Gastroesophageal sphincter (tissue), 4 donors: ENCODE data around the gene FNDC11. TPM values are rescaled to one million over a fixed set of nuclear protein-coding genes. Genes with fewer than 3 reads are reported as not detected.

Source experiments
- ATAC-seq: fragments of 150-250 bp; one replicate; pipeline ENCODE4 v1.9.1; 2016; ENCODE audit warnings: mild to moderate bottlenecking, moderate library complexity
- H3K27ac ChIP-seq, 4 donors: fragments of 200-600 bp; sonication (generic) in 3 of 4; 1 replicate in 3 of 4; 2 replicates in 1 of 4; pipeline ENCODE4 v1.5.1; 2016 to 2019
- H3K27me3 ChIP-seq: fragments of 200-600 bp; sonication (generic); one replicate; pipeline ENCODE4 v1.5.1; 2019
- H3K36me3 ChIP-seq, 2 donors: fragments of 200-600 bp; sonication (generic); one replicate each; pipeline ENCODE4 v1.5.1; 2019; ENCODE audit warnings: control low read depth in 1 of 2
- H3K4me1 ChIP-seq, 3 donors: fragments of 200-600 bp; sonication (generic); 1 replicate in 2 of 3; 2 replicates in 1 of 3; pipeline ENCODE4 v1.5.1; 2016 to 2019; ENCODE audit warnings: control low read depth in 2 of 3
- H3K4me3 ChIP-seq, 2 donors: fragments of 200-600 bp; sonication (generic); one replicate each; pipeline ENCODE4 v1.5.1; 2019; ENCODE audit warnings: mild to moderate bottlenecking in 1 of 2, moderate library complexity in 1 of 2
- H3K9me3 ChIP-seq, 3 donors: fragments of 200-600 bp; sonication (generic); one replicate each; pipeline ENCODE4 v1.5.1; 2017 to 2019; ENCODE audit warnings: control low read depth in 2 of 3
- EP300 ChIP-seq: sonication (generic); formaldehyde crosslinking; IDR thresholded peaks from one replicate; pipeline ENCODE4 v1.6.1; 2017; ENCODE audit warnings: antibody characterized with exemption, mild to moderate bottlenecking
- POLR2A ChIP-seq, 2 donors: fragments of 450-650 bp; IDR thresholded peaks; one replicate each; pipeline ENCODE4 v1.6.1; 2017; ENCODE audit warnings: antibody characterized with exemption in 2 of 2, mild to moderate bottlenecking in 2 of 2, moderate library complexity in 1 of 2
- POLR2AphosphoS5 ChIP-seq: sonication (generic); formaldehyde crosslinking; IDR thresholded peaks from one replicate; pipeline ENCODE4 v1.6.1; 2017; ENCODE audit warnings: antibody characterized with exemption
- WGBS, 2 donors: methylation state at CpG; one replicate each; pipeline ENCODE4 v1.1.5; 2018; ENCODE audit warnings: low coverage in 1 of 2; 5-methylcytosine and 5-hydroxymethylcytosine counted together
- total RNA-seq, 4 donors: library from RNA; depleted of rRNA; stranded (reverse); fragments of >200 nt; gene quantifications; one replicate each; pipeline ENCODE4 v1.1.0, GENCODE V29; 2016
- TF ChIP-seq, protein P1 (sequence below), 4 experiments: fragments of 200-600 bp in 2 of 4; fragments of 450-650 bp in 2 of 4; sonication (generic) in 1 of 4; IDR thresholded peaks; one replicate each; pipeline ENCODE4 v1.5.1; 2017 to 2019; ENCODE audit warnings: antibody characterized with exemption in 4 of 4, mild to moderate bottlenecking in 2 of 4, moderate library complexity in 2 of 4

FNDC11 gene
- total RNA-seq, 4 donors from 2014 or later, result 0.27 TPM; not detected in 3

DNA sequence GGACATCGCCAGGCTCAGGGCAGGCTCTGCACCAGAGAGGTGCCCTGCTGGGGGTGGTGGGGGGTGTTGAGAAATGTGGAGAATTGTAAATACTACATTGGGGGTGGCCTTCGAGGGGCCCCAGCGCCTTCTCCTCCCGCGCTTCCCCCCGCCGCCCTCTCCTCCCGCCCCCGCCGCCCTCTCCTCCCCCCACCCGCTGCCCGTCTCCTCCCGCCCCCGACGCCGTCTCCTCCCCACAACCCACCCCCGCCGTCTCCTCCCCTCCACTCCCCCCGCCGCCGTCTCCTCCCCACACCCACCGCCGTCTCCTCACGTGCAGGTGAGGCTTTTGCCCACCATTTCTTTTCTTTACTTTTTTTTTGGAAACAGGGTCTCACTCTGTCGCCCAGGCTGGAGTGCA lies 4.9 kb upstream of the FNDC11 start:
- Histone ChIP-seq H3K4me1 (peaks cover 0 to 17% (median 6%) of the 10 kb centered on the region in 3 donors), H3K9me3 (no peaks in the 10 kb centered on the region), H3K4me3 (no peak overlapping the region), H3K36me3 (no peaks in the 10 kb centered on the region), H3K27ac (no peak overlapping the region), H3K27me3 (peaks cover 89% of the 10 kb centered on the region)
- no peak for TF ChIP-seq POLR2A (IDR thresholded peaks at IDR 0.05)
- TF ChIP-seq EP300, result no peak
- TF ChIP-seq POLR2AphosphoS5, result no peak
- TF ChIP-seq, protein P1, sequence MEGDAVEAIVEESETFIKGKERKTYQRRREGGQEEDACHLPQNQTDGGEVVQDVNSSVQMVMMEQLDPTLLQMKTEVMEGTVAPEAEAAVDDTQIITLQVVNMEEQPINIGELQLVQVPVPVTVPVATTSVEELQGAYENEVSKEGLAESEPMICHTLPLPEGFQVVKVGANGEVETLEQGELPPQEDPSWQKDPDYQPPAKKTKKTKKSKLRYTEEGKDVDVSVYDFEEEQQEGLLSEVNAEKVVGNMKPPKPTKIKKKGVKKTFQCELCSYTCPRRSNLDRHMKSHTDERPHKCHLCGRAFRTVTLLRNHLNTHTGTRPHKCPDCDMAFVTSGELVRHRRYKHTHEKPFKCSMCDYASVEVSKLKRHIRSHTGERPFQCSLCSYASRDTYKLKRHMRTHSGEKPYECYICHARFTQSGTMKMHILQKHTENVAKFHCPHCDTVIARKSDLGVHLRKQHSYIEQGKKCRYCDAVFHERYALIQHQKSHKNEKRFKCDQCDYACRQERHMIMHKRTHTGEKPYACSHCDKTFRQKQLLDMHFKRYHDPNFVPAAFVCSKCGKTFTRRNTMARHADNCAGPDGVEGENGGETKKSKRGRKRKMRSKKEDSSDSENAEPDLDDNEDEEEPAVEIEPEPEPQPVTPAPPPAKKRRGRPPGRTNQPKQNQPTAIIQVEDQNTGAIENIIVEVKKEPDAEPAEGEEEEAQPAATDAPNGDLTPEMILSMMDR (IDR thresholded peaks at IDR 0.05), result no peak
- 17 to 100% methylated on average over 1 to 11 of the region's 25 CpGs for WGBS, 2 donors
- no peak for ATAC-seq

GRCh38 chr20:63549679-63550282 lies 4.2 kb upstream of the FNDC11 start:
- no peak overlapping the region for H3K27ac ChIP-seq
- no peaks in the 10 kb centered on the region for H3K36me3 ChIP-seq
- H3K9me3 ChIP-seq, result no peaks in the 10 kb centered on the region
- no peak for ATAC-seq
- H3K4me1 ChIP-seq, result peaks cover 0 to 23% (median 10%) of the 10 kb centered on the region in 3 donors
- peaks cover 89% of the 10 kb centered on the region for H3K27me3 ChIP-seq
- WGBS, 2 donors, result 90% methylated on average over 6 of the region's 18 CpGs; no CpG with 5 or more reads in 1 of the 2 donors
- TF ChIP-seq POLR2AphosphoS5 (no peak), POLR2A (IDR thresholded peaks at IDR 0.05) (no peak), EP300 (no peak)
- TF ChIP-seq, protein P1 (IDR thresholded peaks at IDR 0.05), result no peak
- no peak overlapping the region for H3K4me3 ChIP-seq

DNA sequence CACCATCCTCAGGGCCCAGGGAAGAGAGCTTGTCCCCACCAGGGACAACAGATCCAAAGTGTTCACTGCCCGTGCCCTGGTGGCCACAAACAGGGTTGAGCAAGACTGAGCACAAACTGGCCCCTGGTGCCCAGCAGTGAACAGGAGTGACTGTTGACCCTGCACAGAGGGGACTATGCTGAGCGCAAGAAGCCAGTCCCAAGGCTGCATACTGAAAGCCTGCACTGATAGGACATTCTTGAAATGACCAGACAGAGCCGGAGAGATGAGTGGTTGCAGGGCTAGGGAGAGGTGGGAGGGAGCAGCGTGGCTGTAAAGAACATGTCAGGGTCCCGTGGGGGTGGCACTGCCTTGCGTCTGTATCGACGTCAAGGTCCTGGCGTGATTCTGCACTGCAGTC lies 2.9 kb upstream of the FNDC11 start:
- no peak overlapping the region for H3K4me3 ChIP-seq
- H3K9me3 ChIP-seq, result no peaks in the 10 kb centered on the region
- H3K27me3 ChIP-seq, result peaks cover 77% of the 10 kb centered on the region
- ATAC-seq, result no peak
- H3K27ac ChIP-seq, result no peak overlapping the region
- peaks cover 0 to 23% (median 10%) of the 10 kb centered on the region in 3 donors for H3K4me1 ChIP-seq
- no peaks in the 10 kb centered on the region for H3K36me3 ChIP-seq
- WGBS, 2 donors, result 28 to 31% methylated on average over 5 to 6 of the region's 9 CpGs
- TF ChIP-seq POLR2A (IDR thresholded peaks at IDR 0.05) (no peak), EP300 (no peak), POLR2AphosphoS5 (no peak)
- TF ChIP-seq, protein P1 (IDR thresholded peaks at IDR 0.05), result no peak

DNA sequence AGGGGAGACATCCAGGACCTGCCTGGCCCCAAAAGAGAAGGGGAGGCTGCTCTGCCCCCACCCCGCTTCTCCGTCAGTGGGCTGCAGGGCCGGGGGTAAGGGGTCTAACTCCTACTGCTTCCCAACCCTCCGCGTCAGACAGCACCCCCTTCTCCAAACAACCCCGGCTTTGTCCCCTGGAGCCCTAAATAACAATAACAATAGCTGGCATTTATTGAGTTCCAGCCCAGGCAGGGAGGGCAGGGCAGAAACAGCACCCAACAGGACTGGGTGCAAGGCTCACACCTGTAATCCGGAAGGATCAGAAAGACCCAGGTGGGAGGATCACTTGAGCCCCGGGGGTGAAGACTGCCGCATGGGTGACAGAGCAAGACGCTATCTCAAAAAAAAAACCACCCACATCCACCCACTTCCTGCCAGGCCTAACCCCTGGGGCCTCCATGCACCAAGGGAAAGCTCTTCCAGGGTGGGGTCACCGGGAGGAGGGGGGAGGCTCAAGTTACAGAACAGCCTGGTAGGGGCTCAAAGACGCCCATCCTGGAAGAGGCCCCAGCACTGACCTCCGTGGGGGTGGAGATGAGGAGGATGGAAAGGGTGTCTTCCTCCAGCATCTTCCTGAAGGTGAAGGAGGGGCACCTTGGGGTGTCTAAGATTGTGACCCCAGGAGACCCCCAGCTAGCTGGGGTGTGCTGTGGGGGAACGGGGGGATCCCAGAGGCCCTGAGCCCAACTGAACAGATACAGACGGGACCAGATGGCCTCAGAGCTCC lies 1.3 kb upstream of the FNDC11 start:
- no peak for TF ChIP-seq POLR2AphosphoS5
- TF ChIP-seq, protein P1 (IDR thresholded peaks at IDR 0.05), result no peak
- no peak for TF ChIP-seq POLR2A (IDR thresholded peaks at IDR 0.05)
- TF ChIP-seq EP300, result no peak
- H3K27ac ChIP-seq, result no peak overlapping the region
- peaks cover 0 to under 1% of the 10 kb centered on the region in 2 donors for H3K36me3 ChIP-seq
- no peak for ATAC-seq
- H3K4me3 ChIP-seq, result no peak overlapping the region
- H3K9me3 ChIP-seq, result no peaks in the 10 kb centered on the region
- H3K27me3 ChIP-seq, result peaks cover 61% of the 10 kb centered on the region
- 10 to 55% methylated on average over 2 to 6 of the region's 15 CpGs for WGBS, 2 donors
- peaks cover 0 to 23% (median 10%) of the 10 kb centered on the region in 3 donors for H3K4me1 ChIP-seq
